Measurements from ENCODE around the gene LSP1. TPM values are rescaled to one million over a fixed set of nuclear protein-coding genes. Genes with fewer than 3 reads are reported as not detected.
A peak's percentile ranks its signal among the peaks of the same experiment; 100 is the strongest.
"Not testable (repeated sequence)": the region's sequence is repeated elsewhere in the genome, so short reads cannot be mapped to it uniquely, and the experiment has no call there.

LSP1 gene
- total RNA-seq, 1 donor from 2014 or later = 22.9 TPM

DNA sequence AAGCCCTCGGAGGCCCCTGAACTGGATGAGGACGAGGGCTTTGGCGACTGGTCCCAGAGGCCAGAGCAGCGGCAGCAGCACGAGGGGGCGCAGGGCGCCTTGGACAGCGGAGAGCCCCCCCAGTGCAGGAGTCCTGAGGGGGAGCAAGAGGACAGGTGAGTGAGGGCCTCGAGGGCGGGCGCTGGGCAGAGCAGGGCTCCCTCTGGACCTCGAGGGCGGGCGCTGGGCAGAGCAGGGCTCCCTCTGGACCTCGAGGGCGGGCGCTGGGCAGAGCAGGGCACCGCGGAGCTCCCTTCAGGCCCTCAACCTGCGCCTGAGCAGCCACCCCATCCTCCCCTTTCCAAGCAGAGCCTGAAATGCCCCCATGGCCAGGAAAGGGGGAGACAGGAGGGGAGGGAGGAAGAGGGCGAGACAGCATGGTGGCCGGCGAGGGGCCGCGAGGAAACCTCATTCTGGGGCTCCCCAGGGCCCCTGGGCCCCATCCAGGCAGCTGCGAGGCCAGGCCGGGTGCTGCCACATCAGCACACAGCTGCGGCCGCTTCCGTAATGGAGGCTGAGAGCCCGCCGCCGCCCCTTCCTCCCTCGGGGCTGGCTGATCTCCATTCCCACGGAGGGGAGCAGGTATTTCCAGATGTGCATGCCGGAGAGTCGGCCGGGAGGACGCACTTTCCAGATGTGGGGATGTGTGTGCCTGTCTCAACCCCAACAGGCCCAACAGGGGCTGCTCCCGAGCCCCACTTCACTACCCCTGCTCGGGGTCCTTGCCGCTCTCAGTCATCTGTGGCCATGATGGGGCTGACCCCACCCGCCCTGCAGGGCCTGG, 28.8 kb downstream of the LSP1 start:
- ATAC-seq (peak; percentile 64), DNase-seq (peak; percentile 86)
- intact Hi-C loops (cut with micrococcal nuclease) = no loop called here

GRCh38 chr11:1882265-1883238, 29.7 kb downstream of the LSP1 start:
- peak; percentile 92 for DNase-seq
- peak; percentile 74 for ATAC-seq
- intact Hi-C loops (cut with micrococcal nuclease) = no loop called here

DNA sequence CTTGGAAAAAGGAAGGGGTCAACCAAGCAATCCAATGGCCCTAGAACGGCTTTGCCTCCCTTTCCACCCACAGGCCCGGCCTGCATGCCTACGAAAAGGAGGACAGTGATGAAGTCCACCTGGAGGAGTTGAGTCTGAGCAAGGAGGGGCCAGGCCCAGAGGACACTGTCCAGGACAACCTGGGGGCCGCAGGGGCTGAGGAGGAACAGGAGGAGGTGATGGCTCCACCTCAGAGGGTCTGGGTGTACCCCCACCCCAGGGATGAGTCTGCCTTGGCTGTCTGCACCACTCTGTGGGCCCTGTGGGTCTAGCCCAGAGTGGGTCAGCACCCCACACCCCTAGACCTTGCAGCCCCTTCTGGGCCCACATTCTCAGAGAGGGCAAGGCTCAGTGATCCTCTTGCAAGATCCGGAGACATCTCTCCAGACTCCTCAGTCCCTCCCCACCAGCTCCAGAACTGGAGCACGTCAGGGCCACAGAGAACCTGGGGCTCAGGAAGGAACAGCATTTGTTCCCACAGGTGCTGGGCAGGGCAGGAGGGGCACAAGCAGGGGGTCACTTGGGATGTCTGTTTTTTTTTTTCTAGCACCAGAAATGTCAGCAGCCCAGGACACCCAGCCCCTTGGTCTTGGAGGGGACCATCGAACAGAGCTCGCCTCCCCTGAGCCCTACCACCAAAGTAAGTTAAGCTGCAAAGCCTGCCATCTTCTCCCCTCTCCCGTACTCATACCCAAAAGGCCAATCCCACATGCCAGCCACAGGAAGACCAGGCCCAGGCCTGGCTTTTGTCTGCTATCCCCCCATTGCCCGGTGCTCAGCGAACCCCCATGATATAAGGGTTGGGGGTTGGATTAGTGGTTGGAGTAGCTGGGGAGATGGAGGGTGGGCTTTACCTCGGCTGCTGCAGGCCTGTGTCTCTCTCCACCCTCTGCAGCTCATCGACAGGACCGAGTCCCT, 30.7 kb downstream of the LSP1 start:
- DNase-seq (no peak), ATAC-seq (no peak)
- intact Hi-C loops (cut with micrococcal nuclease) = no loop called here

DNA sequence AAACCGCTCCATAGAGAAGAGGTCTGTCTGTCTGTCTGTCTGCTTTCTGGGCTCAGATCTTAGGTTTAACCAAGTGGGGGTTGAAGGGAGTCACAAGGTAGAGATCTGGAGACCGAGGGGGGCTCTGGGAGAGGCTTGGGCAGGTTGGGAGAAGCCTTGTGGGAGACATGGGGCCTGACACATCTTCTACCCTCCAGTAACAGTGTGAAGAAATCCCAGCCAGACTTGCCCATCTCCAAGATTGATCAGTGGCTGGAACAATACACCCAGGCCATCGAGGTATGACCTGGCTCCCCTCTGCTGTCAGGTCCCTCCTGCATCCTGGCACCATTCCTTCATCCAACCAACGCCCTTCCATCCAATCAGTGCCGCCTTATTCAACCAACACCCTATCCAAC, 31.4 kb downstream of the LSP1 start:
- no peak for ATAC-seq
- DNase-seq = no peak
- intact Hi-C loops (cut with micrococcal nuclease) = no loop called here

GRCh38 chr11:1886551-1886950, 33.7 kb downstream of the LSP1 start:
- intact Hi-C loops (cut with micrococcal nuclease); ATAC-seq; DNase-seq: not testable (repeated sequence)

DNA sequence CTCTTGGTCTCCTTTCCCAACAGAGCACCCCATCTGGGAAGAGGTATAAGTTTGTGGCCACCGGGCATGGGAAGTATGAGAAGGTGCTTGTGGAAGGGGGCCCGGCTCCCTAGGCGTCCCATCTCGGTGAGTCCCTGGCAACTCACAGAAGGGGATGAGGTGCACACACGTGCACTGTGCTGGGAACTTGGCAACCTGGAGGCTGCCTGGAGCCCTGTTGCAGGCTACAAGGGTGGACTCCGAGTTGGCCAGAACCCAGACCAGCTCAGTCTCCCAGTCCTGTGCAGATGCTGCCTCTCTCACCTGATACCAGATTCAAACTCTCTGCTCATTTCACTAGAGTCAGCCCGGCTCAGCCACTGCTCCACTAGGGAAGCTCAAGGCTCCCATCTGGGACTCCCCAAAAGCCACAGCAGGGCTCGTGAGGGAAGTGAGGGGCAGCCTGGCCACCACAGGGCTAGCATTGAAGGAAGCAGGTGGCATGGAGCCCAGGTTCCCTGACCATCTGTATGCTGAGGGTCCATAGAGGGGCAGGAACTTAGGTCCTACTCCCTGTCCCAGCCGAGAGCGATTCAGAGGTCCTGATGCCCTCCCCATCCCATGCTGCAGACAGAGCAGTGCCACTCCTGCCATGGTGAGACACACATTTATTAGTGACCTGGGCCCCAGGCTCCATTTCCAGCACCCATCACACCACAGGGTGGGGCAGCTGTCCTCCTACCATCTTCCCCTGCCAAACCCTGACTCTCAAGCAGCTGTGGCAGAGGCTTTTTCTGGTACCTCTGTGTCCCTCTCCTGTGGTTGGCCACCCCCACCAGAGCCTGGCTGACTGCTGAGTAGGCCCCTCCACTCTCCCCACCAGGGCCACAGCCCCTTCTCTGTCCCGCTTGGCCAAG, 34.8 kb downstream of the LSP1 start:
- intact Hi-C loops (cut with micrococcal nuclease) = no loop called here

DNA sequence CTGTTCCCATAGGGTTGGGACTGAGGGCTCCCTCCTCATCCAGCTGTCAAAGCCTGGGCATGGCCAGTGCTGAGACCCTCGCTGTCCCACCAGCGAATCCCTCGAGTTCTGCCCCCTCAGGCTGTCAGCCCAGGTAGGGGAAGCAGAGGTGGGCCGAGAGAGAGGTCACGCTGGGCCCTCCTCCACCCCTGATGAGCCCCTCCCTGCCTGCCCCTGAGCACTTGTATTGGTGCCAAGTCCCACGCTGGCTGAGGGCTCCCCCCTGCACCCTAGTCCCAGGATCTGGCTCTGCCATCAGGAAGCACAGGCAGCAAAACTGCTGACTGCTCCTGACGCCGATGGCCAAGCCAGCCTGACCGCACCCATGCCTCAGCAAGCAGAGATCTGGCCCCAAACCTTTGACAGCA, 35.5 kb downstream of the LSP1 start:
- DNase-seq = no peak
- intact Hi-C loops (cut with micrococcal nuclease) = no loop called here
- ATAC-seq = no peak

More for the DNA sequence above, 34.8 kb downstream of the LSP1 start:
- DNase-seq = no peak
- no peak for ATAC-seq

DNA sequence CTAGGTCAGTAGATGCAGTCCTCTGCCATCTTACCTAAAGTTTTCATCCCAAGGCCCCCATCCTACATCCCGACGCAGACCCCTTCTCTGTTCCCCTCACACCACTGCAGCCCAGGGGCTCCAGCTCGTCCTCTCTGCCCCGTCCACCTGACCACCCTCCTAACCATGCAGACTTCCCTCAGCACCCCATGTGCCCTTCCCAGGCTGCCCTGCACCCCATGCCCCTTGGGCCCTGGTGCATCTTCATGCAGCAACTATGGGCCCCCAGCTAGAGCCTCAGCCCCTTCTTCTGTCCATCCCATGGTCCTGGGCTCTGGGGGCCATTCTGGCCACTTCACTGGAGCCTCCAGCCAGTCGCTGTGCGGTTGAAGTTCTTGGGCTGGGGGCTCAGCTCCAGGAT, 35.9 kb downstream of the LSP1 start:
- intact Hi-C loops (cut with micrococcal nuclease) = no loop called here
- ATAC-seq (no peak), DNase-seq (no peak)

DNA sequence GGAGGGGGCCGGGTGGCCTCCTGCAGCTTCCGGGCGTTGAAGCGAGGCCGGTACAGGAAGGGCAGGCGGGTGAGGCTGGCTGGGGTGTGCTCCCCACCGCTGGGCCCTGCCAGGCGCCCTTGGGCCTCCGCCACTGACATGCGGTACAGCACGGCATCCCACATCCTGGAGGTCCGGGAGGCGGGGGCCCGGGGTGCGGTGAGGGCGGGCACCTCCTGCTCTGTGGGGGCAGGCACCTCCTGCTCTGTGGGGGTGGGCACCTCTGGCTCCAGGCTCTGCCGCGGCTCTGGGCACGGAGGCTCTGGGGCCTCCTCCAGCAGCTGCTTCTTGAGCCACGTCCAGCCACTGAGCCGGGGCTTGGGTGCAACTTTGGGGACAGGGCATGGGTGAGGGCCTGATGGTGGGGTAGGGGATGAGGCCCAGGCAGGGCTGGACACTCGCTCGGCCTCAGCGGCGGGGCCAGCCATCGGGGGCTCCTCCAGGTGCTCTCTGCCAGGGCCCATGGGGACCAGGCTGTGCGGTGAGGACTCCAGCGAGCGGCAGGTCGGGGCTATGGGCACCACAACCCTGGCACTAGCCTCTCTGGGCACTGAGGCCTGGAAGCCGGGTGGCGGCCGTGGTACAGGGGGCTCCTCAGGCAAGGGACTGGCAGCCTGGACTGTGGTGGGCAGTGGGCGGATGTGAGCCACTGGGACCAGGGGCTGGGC, 36.5 kb downstream of the LSP1 start:
- ATAC-seq (peak; percentile 28), DNase-seq (peak; percentile 61)
- intact Hi-C loops (cut with micrococcal nuclease) = no loop called here

GRCh38 chr11:1889941-1890855, 37.3 kb downstream of the LSP1 start:
- DNase-seq (no peak), ATAC-seq (peak; percentile 9)
- intact Hi-C loops (cut with micrococcal nuclease) = no loop called here

GRCh38 chr11:1890856-1891830, 38.3 kb downstream of the LSP1 start:
- DNase-seq (no peak), ATAC-seq (peak; percentile 10)
- intact Hi-C loops (cut with micrococcal nuclease) = no loop called here

- intact Hi-C loops (cut with micrococcal nuclease) = no loop called here
- ATAC-seq (no peak), DNase-seq (no peak)
Measured at GRCh38 chr11:1891831-1892115, 38.9 kb downstream of the LSP1 start, which contains the start of gene PRR33. Gene PRR33 (minus strand): TSS chr11:1891895. CDS start chr11:1890584, 1,311 bp downstream.

GRCh38 chr11:1892116-1892515, 39.2 kb downstream of the LSP1 start:
- ATAC-seq (peak; percentile 35), DNase-seq (peak; percentile 53)
- intact Hi-C loops (cut with micrococcal nuclease) = no loop called here

- ATAC-seq (no peak), DNase-seq (no peak)
- intact Hi-C loops (cut with micrococcal nuclease) = no loop called here
Measured at GRCh38 chr11:1892558-1892957, 39.7 kb downstream of the LSP1 start.

DNA sequence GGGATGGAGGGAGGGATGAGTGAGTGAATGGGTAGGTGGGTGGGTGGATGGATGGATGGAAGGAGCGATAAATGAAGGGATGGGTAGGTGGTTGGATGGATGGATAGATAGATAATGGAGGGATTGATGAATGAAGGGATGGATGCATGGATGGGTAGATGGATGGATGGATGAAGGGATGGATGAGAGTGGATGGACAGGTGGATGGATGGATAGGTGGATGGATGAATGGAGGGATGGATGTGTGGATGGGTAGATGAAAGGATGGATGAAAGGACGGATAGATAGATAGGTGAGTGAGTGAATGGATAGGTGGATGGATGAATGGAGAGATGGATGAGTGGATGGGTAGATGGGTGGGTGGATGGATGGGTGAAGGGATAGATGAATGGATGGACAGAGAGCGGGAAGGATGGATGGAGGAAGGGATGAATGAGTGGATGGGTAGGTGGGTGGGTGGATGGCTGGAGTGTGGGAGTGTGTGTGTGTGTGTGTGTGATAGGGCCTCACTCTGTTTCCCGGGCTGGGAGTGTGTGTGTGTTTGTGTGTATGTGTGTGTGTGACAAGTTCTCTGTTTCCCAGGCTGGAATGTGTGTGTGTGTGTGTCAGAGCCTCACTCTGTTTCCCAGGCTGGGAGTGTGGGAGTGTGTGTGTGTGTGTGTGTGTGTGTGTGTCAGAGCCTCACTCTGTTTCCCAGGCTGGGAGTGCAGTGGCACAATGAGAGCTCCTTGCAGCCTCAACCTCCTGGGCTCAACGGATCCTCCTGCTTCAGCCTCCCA, 40.9 kb downstream of the LSP1 start:
- DNase-seq (no peak), ATAC-seq (no peak)
- intact Hi-C loops (cut with micrococcal nuclease) = no loop called here
